ENCODE data around the gene RAB17.

DNA sequence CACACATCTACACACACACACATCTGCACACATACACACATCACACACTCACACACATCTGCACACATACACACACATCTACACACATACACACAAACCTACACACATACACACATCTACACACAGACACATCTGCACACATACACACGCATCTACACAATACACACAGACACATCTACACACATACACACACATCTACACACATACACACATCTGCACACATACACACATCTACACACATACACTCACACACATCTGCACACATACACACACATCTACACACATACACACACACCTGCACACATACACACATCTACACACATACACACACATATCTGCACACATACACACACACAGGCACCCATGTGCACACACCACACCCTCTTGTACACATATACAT is 24.6 kb downstream of the RAB17 start:
- TF ChIP-seq, protein P1, sequence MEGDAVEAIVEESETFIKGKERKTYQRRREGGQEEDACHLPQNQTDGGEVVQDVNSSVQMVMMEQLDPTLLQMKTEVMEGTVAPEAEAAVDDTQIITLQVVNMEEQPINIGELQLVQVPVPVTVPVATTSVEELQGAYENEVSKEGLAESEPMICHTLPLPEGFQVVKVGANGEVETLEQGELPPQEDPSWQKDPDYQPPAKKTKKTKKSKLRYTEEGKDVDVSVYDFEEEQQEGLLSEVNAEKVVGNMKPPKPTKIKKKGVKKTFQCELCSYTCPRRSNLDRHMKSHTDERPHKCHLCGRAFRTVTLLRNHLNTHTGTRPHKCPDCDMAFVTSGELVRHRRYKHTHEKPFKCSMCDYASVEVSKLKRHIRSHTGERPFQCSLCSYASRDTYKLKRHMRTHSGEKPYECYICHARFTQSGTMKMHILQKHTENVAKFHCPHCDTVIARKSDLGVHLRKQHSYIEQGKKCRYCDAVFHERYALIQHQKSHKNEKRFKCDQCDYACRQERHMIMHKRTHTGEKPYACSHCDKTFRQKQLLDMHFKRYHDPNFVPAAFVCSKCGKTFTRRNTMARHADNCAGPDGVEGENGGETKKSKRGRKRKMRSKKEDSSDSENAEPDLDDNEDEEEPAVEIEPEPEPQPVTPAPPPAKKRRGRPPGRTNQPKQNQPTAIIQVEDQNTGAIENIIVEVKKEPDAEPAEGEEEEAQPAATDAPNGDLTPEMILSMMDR (IDR thresholded peaks at IDR 0.05): no peak
- TF ChIP-seq POLR2A (IDR thresholded peaks at IDR 0.05) (no peak), POLR2AphosphoS5 (IDR thresholded peaks at IDR 0.05) (no peak)
